22Rv1 (cell line): ENCODE results near the gene PEX6.

Experiments used
- ZFX ChIP-seq: fragments of 450-650 bp; IDR thresholded peaks from 2 replicates; pipeline ENCODE4 v1.6.1; 2017; ENCODE audit warnings: antibody characterized with exemption, borderline replicate concordance
- TF ChIP-seq, protein P1 (sequence below): fragments of 450-650 bp; IDR thresholded peaks from 2 replicates; pipeline ENCODE4 v1.5.1; 2017; ENCODE audit warnings: mild to moderate bottlenecking

DNA sequence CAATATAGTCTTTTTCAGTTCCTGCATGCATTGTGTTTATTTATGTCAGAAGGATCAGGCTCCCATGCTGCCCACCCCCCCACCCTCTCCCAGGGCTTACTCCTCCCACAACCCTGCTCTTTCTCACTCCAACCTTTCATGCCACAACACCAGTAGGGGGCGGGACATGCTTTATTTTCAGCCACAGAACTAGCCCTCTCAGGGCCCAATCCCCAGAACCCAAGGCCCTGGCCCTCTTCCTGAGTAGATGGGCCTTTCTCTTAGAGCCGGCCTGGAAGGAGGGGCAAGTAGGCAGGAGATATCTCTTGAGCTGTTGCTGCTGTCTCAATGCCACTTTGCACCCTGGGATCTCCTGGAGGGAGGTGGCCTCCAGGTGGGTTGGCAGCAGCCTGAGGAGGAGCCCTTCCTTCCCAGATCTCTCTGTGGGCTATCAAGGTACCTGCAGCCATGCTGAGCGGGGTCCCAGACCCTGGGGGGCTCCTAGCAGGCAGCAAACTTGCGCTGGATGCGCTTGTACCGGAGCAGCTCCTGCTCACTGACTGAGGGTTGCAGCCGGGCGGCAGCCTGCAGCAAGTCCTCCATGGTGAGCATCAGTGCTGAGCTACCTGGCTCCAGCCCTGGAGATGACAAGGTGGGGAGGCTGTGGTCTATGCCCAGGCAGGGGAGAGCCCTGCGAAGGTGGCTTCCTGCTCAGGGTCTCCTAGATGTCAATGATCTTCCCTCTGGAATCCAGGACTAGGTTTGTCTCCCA, 15.0 kb downstream of the PEX6 start:
- TF ChIP-seq, protein P1, sequence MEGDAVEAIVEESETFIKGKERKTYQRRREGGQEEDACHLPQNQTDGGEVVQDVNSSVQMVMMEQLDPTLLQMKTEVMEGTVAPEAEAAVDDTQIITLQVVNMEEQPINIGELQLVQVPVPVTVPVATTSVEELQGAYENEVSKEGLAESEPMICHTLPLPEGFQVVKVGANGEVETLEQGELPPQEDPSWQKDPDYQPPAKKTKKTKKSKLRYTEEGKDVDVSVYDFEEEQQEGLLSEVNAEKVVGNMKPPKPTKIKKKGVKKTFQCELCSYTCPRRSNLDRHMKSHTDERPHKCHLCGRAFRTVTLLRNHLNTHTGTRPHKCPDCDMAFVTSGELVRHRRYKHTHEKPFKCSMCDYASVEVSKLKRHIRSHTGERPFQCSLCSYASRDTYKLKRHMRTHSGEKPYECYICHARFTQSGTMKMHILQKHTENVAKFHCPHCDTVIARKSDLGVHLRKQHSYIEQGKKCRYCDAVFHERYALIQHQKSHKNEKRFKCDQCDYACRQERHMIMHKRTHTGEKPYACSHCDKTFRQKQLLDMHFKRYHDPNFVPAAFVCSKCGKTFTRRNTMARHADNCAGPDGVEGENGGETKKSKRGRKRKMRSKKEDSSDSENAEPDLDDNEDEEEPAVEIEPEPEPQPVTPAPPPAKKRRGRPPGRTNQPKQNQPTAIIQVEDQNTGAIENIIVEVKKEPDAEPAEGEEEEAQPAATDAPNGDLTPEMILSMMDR: peak; percentile 37
- TF ChIP-seq ZFX: no peak
